HG02973 (cell line): ENCODE measurements around the gene GSTA2.
"Not testable (repeated sequence)": the region's sequence is repeated elsewhere in the genome, so short reads cannot be mapped to it uniquely, and the experiment has no call there.

ENCODE experiments used
- ATAC-seq: cut with Tn5 transposase; IDR thresholded peaks from one replicate; pipeline ENCODE4 v1.9.1; 2021; ENCODE audit warnings: moderate library complexity; ENCODE audit not compliant: unreplicated experiment

The GSTA2 gene

DNA sequence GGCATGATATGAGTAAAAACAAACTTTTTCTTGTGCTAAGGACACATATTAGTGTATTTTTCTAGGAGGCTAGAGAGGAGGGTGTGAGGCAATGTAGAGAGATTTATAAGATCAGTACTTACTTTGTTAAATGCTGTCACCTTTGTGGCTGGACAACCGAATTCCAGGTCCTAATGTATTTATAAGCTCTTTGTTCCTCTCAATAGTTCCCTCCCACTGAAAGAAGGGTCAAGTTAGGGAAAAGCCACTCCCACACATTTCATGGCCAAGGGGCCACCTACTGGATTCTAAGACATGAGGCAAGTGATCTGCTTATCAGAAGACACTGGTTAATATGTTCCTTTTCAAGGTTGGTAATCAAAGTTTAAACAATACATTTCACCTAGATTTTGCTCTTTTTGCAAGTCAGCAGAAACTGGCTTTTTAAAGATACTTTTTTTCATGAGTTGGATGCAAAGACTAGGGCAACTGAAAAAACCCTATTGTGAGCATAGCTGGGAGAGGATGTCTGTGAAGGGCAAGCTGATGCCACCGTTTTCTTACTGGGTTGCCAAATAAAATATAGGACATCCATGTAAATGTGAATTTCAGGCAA is at the start of gene GSTA2:
Gene GSTA2 (minus strand): TSS at position 154 of the 595 bp plus-strand sequence. CDS start 5,528 bp downstream, outside the sequence.
- not testable (repeated sequence) for ATAC-seq

DNA sequence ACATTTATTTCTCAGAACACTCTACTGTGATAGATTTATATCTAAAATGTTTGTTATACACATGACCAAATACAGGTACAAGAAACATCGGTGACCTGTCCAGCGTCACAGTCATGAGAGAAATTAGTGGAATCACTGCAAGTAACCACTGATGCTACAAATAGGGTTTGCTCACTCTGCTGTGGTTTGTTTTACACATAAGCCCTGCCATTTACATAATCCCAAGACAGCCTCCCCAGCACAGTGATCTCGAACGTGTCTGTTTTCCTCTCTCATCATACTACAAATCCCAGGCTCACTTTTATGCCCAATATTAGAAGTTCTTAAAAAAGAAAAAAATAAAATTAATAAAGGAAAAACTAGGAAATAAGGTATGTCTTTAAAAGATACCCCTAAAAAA is 46.5 kb upstream of the GSTA2 start:
- ATAC-seq = not testable (repeated sequence)

DNA sequence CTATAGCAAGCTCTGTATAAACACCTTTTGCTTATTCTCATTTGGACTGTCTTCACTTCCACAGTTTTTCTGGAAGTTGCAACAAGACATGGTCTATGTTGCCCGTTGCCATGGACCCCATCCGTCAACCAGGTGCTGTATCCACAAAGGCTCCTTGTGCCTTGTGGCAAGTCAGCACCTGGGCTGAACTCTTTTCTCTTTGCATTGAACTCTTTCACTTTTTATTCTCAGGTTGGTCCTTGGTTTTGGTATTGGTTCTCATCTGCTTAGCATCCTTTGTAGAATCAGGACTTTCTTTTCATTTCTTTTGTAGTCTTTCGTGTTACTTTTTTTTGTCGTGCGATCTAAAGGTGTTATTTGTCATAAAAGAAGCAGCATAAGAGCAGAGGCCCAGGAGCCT is 45.4 kb upstream of the GSTA2 start:
- no peak for ATAC-seq

DNA sequence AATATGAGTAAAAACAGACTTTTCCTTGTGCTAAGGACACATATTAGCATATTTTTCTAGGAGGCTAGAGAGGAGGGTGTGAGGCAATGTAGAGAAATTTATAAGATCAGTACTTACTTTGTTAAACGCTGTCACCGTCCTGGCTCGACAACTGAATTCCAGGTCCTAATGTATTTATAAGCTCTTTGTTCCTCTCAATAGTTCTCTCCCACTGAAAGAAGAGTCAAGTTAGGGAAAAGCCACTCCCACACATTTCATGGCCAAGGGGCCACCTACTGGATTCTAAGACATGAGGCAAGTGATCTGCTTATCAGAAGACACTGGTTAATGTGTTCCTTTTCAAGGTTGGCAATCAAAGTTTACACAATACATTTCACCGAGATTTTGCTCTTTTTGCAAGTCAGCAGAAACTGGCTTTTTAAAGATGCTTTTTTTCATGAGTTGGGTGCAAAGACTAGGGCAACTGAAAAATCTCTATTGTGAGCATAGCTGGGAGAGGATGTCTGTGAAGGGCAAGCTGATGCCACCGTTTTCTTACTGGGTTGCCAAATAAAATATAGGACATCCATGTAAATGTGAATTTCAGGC is 40.5 kb upstream of the GSTA2 start, which contains the start of gene GSTA1:
Gene GSTA1 (minus strand): TSS at position 149 of the 588 bp plus-strand sequence. CDS start 4,549 bp downstream, outside the sequence.
- ATAC-seq = not testable (repeated sequence)

DNA sequence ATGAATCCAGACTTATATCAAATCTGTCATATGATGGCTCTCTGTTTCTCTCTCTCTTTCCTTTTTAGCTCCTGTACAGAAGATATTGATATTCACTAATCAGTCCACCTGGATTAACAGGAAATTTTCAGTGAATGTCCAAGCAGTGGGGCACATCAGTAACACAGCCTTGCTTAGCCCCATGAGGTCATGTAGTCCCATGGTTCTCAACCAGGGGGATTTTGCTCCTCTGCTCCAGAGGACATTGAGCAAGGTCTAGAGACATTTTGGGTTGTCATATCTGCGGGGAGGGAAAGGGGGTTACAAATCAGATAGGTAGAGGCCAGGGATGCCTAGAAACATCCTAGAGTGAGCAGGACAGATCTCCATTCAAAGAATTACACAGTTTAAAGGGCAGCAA is 39.5 kb upstream of the GSTA2 start:
- ATAC-seq = no peak

DNA sequence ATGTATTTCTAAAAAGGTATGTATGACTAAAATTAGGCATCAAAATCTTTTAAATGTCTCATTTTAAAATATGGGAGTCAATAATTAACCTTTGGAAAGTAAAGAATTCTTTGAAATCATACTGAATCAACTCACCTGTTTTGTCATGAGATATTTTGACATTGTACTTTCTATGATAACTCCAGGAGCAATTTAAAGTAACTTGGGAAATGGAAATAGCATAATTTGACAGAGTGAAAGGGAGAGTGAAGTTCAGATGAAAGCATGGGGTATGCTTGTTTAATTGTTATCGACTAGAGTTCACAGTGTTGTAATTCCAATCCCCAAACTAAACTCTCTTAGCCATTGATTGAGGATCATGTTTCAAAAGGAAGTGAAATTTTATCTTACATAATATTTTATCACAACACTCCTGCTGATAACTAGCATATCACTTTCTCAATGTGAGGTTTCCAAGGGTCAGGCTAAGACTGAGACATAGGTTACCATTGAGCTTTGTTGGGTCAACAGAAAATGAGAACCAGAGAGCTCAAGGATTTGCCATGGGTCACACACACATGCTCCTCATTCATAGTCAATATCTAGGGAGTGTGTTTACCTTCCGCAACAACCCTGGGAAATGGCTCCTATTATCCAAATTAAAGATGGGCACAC is 38.0 kb upstream of the GSTA2 start:
- no peak for ATAC-seq

DNA sequence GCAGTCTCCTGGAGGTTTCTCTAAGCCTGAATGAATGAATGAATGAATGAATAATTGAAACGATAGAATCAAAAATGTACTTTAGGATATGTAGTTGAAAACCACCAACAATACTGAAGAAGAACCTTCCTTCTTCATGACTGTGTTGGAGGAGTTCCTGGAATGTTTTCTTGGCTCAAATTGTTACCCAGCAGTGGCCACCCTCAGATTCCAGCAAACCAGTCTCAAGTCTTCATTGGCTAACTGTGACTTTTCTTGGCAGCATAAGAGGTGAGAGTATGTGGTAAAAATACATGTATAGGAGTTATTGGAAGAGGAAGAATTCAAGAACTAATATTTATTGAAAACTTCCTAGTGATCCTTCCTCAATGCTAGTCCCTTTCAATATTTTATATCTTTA is 36.0 kb upstream of the GSTA2 start:
- ATAC-seq = not testable (repeated sequence)

DNA sequence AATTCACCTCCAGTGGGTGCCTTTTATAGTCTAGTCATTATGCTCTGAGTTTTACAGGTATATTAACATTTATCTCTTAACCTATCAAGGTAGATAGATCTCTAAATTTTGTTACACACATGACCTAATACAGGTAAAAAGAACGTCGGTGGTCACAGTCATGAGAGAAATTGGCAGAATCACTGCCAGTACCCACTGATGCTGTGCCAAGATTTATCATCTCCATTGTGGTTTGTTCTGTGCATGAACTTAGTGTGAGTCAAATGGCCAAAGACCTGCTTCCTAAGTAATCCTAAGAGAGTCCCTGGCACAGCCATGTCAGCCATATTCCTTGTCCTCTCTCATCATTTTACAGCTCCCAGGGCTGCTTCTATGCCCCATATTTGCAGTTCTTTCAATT is 31.1 kb upstream of the GSTA2 start:
- ATAC-seq = not testable (repeated sequence)

DNA sequence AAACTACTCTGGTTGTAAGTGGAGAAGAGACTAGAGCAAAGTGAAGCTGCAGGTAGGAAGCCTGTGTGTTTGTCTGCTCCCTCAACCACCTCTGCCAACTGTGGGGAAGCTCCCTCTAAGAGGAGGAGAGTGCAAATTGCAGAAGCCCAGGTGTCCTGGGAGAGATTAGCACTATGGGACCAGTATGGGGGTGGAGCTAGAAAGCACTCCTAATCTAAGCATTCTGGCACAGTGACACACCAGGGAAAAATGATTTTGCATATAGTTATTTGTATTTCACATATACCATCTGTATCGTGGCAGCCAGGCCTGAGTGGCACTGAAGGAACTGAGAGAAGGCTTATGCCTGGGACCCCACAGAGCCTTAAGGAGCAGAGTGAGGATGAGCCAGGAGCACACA is 27.6 kb upstream of the GSTA2 start:
- ATAC-seq = no peak

DNA sequence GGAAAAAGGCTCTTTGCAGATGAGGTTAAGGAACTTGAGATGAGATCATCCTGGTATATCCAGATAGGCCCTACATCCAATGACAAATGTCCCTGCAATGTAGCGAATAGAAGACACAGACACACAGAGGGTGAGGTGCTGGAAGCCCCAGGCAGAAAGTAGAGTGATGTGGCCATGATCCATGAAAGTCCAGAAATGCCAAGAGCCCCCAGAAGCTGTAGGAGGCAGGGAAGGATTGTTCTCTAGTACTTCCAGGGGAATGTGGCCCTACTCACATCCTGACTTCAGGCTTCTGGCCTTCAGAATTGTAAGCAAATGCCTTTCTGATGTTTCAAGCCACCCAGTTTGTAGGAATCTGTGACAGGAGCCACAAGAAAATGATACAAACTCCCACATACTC is 26.4 kb upstream of the GSTA2 start:
- not testable (repeated sequence) for ATAC-seq

DNA sequence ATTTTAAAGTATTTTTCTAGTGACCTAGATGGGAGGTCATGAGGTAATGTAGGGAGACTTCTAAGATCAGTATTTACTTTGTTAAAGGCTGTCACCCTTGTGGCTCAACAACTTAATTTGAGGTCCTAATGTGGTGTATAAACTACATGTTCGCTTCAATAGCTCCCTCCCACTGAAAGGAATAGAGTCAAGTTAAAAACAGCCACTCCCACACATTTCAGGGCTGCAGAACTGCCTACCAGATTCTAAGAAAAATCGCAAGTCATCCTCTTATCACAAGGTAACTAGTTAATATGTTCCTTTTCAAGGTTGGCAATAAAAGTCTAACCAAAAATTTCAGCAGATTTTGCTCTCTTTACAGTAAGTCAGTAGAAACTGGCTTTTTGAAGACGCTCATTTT is 25.2 kb upstream of the GSTA2 start:
- ATAC-seq = no peak

DNA sequence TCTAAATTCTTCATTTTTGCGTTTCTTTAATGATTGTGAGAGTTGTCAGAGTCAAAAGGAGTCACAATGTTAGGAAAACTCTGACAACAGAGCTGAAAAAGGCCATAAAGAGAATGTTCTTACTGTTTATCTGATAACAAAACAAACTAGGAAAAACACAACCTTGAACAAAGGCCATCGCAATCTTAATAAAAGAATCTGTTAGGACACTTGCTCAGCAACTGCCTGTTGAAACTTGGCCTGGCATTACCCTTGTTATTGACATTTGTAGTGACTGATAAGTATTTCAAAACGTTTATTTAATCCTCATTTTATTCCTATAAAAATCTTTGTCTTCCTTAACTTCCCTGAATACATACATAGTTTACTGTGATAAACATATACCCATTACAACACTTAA is 24.6 kb upstream of the GSTA2 start:
- no peak for ATAC-seq

DNA sequence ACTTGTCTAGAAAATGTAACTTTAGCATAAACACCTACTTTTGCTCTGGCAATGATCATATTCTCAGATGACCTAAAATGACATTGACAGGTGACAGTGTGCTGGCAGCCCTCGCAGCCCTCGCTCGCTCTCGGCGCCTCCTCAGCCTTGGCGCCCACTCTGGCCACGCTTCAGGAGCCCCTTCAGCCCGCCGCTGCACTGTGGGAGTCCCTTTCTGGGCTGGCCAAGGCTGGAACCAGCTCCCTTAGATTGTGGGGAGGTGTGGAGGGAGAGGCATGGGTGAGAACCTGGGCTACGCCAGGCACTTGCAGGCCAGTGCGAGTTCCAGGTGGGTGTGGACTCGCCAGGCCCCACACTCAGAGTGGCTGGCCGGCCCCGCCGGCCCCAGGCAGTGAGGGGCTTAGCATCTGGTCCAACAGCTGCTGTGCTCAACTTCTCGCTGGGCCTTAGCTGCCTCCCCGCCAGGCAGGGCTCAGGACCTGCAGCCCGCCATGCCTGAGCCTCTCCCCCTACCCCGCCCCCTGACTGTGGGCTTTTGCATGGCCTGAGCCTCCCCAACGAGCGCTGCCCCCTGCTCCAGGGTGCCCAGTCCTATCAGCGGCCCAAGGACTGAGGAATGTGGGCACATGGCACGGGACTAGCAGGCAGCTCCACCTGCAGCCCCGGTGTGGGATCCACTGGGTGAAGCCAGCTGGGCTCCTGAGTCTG is 23.1 kb upstream of the GSTA2 start:
- no peak for ATAC-seq

DNA sequence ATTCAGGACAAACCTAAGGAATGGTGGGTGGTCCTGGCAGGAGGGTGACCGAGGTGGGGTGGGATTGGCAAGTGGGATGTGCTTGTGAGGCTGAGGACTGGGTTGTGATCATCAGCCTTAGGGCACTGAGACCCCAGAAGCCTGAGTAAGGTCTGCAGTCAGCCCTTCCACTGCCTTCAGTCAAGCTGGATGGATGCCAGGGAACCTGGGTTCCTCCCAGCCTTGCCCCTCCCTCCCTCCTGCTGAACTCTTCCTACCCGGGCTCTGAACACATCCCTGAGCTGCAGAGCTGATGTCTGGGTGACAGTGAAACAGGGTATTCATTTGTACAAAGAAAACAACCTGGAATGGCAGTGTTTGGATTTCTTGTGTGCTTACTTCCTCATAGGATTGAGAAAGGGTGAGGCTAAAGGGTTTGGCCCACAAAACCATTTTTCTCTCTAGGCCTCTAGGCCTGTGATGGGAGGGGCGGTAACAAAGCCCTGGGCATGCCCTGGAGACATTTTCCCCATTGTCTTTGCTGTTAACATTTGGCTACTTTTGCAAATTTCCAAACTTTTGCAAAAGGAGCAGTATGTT is 19.5 kb upstream of the GSTA2 start:
- ATAC-seq = not testable (repeated sequence)

DNA sequence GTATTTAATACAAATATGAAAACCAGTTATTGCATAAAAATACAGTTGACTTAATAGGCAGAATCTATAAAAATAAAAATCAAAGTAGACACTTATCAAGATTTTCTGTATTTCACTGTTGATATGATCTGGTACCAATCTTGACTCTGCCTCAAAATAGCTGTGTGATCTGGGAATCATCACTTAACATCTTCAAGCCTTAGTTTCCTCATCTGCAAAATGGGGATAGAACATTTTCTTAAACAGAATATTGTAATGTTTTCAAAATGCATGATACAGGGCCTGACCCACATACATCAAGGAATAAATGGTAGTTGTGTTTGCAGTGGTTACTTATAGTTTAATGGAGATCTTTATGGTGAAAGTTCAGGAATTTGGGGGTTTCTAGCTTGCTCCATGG is 18.9 kb upstream of the GSTA2 start:
- not testable (repeated sequence) for ATAC-seq

DNA sequence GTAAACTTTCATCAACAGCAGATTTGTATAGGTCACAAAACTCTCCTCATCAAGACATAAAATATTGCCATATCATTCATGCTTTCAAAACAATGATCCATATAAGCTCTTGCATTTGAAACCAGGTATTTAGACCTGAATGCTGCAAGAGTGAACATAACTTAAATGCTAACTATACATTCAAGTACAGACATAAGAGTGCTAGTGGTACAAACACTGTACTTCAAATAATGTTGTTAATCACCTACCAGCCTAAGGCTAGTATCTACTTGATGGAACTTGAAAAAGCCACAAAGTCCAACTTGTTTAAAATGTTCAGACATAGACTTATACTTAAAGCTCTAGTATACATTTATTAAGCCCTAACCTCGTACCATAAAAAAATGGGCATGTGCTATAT is 16.0 kb upstream of the GSTA2 start:
- ATAC-seq = no peak

DNA sequence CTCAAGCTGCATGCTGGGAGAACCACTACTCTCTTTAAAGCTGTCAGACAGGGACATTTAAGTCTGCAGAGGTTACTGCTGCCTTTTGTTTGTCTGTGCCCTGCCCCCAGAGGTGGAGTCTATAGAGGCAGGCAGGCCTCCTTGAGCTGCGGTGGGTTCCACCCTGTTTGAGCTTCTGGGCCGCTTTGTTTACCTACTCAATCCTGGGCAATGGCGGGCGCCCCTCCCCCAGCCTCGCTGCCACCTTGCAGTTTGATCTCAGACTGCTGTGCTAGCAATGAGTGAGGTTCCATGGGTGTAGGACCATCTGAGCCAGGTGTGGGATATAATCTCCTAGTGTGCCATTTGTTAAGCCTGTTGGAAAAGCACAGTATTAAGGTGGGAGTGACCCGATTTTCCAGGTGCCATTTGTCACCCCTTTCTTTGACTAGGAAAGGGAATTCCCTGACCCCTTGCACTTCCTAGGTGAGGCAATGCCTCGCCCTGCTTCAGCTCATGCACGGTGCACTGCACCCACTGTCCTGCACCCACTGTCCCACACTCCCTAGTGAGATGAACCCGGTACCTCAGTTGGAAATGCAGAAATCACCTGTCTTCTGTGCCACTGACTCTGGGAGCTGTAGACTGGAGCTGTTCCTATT is 13.6 kb upstream of the GSTA2 start:
- ATAC-seq = not testable (repeated sequence)

DNA sequence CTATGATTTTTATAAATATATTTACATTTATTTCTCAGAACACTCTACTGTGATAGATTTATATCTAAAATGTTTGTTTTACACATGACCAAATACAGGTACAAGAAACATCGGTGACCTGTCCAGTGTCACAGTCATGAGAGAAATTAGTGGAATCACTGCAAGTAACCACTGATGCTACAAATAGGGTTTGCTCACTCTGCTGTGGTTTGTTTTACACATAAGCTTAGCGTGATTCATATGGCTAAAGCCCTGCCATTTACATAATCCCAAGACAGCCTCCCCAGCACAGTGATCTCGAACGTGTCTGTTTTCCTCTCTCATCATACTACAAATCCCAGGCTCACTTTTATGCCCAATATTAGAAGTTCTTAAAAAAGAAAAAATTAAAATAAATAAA is 6.1 kb upstream of the GSTA2 start:
- not testable (repeated sequence) for ATAC-seq

DNA sequence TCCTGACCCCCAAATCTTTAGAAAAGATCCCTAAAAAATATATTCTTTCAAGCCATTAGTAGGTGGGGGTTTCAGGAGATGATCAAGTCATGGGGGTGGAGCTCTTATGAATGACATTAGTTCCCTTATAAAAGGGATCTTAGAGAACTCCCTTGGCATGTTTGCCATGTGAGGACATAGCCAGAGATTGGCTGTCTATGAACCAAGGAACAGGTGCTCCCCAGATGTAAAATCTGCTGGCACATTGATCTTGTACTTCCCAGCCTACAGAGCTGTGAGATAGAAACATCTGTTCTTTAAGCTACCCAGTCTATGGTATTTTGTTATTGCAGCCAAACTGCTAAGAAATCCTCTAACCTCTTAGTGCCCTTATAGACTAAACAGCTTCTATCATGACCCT is 4.4 kb upstream of the GSTA2 start:
- not testable (repeated sequence) for ATAC-seq

DNA sequence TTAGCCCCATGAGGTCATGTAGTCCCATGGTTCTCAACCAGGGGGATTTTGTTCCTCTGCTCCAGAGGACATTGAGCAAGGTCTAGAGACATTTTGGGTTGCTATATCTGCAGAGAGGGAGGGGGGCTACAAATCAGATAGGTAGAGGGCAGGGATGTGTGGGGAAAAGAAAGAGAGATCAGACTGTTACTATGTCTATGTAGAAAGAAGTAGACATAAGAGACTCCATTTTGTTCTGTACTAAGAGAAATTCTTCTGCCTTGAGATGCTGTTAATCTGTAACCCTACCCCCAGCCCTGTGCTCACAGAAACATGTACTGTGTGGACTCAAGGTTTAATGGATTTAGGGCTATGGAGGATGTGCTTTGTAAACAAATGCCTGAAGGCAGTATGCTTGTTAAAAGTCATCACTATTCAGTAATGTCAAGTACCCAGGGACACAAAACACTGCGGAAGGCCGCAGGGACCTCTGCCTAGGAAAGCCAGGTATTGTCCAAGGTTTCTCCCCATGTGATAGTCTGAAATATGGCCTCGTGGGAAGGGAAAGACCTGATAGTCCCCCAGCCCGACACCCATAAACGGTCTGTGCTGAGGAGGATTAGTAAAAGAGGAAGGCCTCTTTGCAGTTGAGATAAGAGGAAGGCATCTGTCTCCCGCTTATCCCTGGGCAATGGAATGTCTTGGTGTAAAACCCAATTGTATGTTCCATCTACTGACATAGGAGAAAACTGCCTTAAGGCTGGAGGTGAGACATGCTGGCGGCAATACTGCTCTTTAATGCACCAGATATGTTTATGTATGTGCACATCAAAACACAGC is 1.4 kb downstream of the GSTA2 start:
- not testable (repeated sequence) for ATAC-seq
